ENCODE data around the gene PDE4B.

PDE4B gene

DNA sequence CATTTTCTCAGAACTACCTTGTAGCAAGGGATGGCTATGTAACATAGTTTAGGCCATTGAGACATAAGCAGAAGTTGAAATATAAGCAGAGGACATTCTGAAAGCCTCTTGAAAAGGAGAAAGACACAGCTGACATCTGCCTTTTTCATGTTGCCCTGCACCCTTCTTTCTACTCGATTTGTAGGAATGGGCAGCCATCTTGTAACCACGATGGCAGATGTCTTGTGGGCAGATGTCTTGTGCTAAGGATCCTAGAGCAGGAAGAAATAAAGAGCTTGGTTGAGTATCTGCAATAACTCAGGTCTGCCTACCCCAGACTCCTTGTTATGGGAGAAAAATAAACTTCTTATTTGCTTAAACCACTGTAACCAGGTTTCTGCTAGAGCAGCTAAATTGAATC is 351.0 kb downstream of the PDE4B start:
- no peak for DNase-seq

DNA sequence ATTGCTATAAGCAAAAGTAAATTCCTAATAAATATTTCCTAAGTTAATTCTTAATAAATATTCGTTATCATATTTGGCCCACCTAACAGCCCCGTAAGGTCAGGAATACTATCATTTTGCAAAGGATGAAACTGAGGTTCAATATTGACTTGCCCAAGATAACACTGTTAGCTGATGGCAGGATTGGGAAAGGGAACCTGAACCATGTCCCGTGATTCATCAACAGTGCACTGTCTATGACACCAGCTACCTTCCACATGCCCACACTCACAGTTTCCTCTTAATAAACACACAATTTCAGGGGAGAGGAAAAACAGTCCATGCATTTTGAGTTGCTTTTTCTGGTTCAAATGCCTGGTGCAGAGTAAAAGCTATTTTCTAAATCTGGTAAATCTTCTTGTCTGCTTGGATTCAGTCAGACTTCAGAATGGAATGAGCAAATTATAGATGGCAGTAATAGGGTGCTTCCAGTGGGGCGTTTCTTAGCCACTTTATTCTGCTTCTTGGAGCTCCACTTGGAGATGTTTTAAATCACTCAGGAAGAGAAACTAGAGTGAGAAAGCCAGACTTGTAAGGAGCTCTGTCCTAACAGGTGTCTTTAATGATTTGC is 354.6 kb downstream of the PDE4B start:
- DNase-seq: no peak

DNA sequence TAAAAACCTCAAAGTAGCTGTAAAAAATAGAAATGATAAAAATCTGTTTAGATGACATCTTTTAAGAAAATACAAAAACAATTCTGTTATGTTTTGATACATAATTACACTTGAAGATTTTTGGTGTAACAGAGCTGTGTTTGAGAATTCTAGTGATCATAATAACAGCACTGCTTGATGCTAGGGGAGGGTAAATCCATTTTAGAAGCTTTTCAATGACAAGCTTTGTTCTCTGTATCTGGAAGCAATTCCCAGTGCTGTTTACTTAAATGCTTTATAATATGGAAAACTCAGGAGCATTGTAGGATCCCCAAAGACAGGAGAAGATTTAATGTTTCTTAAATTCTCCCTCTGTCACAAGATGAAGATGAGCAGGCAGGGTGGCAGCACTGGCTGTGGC is 359.3 kb downstream of the PDE4B start:
- no peak for DNase-seq

DNA sequence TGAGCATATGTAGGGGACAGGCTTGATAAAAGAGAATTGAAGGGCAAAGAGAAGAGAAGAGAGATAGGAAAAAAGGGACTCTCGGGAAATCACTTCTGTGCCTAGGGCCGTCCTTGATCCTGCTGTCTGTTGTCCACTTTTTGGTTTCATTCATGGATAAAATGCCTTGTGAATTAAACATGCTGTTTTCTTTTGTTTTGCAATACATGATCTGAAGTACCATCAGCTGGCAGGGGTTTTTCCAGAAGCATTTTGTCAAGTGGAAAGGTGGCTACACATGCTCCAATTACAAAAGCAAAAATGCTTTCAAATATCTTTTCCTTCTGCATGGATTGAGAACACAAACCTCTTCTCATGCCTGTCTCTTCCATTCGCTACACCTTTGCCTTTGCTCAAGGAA is 361.7 kb downstream of the PDE4B start:
- no peak for DNase-seq

DNA sequence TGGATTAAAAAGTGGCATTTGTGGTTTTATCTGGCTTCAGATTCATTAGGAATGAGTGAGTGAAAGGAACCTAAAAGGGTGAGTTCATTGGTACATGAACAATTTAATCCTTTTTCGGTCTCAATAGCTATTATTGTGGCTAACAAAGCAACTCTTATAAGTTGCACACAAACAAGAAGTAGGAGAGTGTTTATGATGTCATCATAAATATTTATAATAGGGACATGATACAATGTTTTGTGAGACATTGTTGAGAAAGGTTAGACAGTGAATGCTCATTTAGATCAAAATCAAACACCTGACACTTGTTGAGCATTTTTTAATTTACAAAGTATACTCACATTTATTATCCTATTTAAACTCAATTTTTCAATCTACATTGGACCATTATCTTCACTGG is 363.4 kb downstream of the PDE4B start:
- no peak for DNase-seq

DNA sequence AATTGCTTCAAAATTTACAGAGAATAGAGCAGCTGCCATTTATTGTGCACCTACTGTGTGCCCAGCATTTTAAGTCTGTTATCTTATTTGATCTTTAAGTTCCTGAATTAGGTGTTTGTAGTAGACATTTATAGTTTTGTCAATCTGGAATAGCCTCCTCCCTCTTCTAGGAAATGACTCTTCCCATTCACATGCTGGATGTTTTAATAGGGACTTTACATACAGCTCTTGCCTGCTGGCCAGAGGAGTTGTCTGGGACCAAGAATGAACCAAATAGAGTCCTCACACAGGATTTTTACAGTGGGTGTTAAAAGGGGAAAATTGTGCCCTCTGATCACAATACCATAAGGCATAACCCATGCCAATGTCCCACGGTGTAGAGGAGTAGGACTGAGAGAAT is 367.1 kb downstream of the PDE4B start:
- DNase-seq: no peak

DNA sequence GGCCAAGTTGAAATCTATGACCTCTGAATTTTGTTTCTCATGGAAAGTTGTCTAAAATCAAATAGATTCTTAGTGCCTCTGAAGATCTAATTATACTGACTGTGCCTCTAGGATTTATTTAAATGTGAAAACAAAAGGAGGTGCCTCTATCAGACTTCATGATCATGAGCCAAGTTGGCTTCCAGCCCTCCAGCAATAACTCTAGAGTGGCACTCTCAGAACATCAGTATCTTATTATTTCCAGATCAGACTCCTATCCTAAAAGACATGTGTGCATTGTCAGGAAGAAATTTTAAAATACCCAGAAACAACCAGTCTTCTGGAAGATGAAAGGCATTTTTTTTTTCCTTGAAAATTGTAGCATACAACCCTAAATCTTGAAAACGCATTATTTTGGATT is 368.0 kb downstream of the PDE4B start:
- DNase-seq: no peak

DNA sequence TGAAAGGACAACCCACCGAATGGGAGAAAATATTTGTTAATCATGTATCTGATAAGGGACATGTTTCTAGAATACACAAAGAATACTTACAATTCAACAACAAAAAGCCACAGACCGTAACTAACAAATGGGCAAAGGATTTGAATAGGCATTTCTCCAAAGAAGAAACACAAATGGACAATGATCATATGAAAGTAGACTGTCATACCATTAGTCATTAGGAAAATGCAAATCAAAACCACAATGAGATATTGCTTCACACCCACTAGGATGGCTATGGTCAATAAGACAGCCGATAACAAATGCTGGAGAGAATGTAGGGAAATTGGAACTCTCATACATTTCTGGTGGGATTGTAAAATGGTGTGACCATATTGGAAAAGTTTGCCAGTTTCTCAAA is 374.1 kb downstream of the PDE4B start:
- DNase-seq: no peak

DNA sequence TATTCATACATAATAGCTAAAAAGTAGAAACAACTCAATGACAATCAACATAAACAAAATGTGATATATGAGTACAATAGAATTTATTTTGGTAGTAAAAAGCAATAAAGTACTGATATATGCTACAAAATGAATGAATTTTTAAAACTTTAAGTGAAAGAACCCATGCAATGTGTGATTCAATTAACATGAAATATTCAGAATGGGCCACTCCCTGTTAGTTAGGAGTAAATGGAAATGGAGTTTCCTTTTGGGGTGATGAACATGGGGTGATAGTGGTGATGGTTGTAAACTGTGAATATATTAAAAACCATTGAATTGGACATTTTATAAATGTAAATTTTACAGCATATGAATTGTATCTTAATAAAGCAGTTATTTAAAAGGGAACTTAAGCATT is 374.6 kb downstream of the PDE4B start:
- no peak for DNase-seq

DNA sequence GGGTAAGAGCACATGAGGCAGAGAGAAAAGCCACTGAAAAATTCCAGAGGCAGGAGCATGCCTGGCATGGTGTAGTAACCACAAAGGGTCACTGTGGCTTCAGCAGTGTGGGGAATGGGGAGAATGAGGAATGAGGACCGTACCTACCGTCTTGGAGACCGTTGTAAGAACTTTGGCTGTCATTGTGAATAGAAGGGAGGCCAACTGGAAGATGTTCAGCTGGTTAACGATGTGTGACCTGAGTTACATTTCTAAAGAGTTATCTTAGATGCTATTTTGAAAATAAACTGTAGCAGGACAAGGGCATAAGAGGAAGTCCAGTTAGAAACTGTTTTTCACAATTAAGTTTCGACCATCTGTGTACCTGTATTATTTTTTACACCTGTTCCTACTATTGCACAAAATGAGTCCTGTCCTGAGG is 375.8 kb downstream of the PDE4B start:
- no peak for DNase-seq

DNA sequence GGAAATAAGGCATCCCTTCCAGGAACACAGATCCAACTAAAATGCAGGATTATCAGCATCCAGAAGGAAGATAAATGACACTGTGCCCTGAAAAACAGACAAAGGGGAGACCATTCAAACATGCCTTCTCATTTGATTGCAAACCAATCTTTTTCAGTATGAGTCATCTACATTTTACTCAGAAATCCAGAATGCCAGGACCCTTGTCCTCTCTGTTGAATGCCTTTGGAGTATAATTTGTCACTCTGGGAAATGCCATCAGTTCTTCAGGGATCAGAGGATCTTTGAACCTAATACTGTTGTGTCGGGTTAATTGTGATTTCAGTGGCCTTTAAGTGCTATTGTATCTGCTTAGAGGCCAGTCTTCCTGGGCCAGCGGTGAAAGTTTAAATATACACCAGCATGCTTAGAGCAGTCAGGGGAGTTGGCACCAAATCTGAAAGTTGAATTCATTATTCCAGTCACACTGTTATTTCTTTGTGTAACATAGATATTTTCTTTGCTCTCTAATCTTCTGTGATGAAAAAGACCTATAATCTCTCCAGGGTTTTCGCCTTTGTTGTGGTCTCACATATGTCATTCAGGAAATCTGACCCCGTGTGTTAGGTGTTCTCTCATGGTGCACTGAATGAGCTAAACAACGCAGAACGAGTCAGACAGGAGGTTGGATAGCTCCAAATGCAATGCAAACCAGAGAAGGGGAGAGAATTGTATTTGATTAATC is 376.4 kb downstream of the PDE4B start:
- no peak for DNase-seq

DNA sequence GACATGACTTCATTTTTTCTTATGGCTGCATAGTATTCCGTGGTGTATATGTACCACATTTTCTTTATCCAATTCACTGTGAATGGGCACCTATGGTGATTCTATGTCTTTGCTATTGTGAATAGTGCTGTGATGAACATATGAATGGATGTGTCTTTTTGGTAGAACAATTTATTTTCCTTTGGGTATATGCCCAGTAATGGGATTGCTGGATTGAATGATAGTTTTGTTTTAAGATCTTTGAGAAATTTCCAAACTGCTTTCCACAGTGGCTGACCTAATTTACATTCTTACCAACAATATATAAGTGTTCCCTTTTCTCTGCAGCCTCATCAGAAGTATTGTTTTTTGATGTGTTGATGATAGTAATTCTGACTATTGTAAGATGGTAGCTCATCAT is 379.6 kb downstream of the PDE4B start:
- no peak for DNase-seq

DNA sequence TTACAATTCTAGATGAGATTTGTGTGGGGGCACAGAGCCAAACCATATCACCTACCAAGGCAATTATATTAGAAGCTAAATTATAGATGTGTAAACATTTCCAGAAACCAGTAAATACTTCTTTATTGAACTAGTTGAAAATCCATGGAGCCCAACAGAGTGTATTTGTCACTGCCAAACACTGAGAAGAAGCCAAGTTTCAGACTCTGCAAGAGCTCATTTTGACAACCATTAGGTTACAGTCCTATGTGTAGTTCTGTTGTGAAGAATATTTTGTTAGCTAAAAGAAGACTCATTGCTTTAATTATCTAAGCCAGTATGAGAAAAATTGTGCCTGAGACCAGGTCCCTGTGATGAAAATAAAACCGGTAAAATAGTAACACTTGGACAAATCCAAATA is 382.4 kb downstream of the PDE4B start:
- DNase-seq: no peak

DNA sequence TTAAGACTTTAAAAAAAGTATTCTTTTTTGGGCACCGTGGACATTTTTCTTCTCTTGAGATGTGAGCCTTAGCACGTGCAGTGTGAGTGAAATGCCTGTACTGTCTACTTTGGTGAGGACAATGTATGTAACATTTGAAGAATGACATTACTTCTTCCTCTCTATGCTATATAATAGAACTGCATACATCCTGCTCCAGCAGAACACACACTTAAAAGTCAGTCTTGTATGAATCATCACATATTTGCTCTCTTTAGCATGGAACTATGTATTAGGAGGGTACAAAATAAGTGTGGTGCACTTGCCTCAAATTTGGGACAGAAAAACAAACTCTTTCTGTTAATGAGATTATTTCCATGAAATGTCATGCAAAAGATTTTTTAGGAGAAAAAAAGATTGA is 382.9 kb downstream of the PDE4B start:
- no peak for DNase-seq

DNA sequence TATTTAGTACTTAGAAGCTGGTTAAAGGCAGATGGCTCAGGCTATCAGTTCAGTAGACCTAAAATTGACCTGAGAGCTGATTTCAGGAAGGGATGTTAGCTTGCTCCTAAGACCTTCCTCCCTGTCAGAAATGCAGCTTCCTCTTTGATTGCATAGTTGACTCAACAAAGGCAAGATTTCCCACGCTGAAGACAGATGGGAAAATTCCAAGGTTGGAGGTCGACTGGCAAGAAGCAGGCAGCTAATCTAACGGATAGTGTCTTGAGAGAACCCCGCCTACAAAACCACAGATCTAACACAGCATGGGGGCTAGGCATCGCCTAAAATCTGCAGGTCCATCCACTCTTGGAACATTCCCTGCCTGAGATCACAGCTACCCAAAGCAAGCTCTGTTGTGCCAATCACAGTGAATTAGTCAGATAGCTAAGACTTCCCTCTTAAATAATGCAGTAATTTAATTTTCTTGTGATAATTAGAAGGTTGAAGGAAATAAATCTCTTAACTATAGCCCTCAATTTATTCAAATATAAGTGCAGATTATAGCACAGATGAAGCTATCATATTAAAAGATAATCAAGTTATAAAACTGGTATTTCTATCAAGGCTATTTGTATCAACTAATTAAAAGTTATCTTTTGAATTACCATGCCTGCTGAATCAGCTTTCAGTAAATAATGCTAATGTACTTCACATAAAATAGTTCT is 383.5 kb downstream of the PDE4B start:
- no peak for DNase-seq

DNA sequence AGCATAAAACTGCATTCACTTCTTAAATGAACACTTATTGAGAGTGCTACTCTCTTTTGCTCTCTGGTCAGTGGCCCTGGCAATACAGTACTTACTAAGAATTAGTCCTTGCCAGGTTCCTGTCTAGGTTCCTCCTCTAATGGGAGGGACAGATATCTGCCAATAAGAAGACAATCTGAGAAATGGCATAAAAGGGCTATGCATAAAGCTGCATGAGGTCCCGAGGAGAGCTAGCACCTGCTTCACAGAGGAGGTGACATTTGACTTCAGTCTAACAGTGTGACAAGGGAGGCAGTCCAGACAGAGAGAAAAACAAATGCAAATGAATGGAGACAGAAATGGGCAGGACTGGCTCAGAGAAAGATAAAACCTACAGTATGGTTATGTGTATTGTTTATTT is 384.1 kb downstream of the PDE4B start:
- DNase-seq: no peak

DNA sequence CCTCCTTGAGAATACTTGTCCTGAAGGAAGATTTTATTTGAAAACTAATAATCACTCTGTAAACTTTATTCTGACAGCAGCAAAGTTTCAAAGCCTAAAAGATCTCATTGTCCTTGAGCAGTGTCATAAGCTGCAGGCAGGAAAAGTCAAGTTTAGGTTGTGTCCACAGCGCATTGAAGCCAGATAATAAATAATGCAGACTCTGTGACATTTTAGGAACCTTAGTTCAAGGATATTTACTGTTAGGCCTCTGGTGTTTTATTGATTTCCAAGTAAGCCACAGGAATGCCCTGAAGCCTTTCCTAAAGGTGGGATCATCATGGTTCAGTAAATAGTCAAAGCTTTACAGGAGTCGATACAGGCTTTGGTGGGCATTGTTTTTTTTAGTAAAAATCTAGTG is 384.8 kb downstream of the PDE4B start:
- DNase-seq: no peak

DNA sequence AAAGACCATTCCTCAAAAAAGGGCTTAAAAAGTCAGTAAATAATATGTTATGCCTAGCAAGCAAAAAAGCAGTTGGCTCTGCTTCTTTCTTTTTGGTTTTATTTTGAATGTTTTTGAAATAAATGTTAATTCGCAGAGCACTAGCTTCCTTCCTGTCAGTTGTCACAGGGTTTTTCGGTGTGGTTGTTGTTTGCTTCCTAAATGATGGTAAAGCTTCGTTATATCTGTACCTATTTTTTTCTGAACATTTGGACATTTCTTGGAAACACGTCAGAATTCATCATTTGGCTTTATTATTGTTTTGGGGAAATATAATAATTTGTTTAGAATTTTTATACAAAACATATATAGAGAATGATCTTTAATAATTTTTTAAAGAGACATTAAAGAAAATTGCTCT is 389.3 kb downstream of the PDE4B start:
- no peak for DNase-seq

DNA sequence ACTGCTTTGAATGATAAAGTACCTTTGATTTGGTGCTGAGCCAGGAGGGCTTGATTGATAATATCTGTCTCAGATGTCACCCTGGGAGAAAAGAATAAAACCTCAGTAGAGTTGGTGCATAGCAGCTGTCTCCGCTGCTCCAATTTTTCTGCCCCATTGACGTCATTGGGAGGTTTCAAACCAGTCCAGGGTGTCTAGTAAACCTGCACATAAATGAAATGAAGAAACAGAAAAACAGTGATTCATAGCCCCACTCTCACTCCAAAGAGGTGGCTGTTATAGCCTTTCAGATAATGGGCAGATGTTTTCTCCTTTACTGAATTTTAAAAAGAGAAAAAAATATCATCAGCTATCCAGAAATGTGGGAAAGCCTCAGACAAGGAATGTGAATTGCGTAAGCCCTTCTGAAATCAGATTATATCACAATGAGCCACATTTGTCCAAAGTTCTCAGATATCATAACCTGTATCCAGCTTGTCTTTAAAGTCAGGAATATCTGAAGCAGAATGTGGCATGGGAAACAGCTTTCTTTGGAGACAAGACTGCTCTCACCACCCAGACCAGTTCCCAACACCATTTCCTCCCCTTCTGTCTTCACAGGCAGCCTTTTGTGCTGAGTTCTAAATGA is 390.0 kb downstream of the PDE4B start:
- no peak for DNase-seq

DNA sequence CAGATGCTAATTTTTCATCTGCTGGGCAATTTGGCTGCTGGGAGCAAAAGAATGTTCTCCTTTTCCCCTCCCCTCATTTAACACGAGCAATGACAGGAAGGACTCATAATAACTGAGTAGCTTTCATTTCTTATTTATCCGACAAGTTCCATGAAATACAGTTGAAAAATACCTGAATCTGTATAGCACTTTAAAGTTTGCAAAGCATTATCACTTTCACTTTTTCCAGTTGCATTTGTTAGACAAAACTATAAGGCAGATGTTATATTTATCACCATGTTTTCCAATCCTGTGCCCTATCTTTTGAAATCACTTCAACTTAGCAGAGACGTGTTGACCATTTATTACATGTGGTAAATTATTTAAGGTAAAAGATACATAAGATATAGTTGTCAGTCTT is 390.7 kb downstream of the PDE4B start:
- DNase-seq: no peak

DNA sequence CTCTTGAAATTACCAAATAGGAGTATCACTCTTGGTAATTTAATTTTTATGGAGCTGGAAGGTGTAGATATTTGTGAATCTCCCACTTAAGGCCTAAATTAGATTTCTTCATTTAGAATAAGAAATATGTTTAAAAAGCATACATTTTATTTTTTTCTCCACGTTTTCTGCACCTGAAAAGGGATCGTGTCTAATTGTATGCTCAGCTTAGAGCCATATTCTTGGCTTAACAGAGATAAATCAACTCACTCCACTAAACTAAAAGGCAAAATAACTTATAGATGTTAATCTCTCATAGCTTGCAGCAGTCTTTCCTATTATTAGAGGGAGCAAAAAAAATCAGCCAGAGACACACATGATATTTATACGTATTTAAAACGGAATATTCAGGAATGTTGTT is 404.4 kb downstream of the PDE4B start:
- DNase-seq: no peak

DNA sequence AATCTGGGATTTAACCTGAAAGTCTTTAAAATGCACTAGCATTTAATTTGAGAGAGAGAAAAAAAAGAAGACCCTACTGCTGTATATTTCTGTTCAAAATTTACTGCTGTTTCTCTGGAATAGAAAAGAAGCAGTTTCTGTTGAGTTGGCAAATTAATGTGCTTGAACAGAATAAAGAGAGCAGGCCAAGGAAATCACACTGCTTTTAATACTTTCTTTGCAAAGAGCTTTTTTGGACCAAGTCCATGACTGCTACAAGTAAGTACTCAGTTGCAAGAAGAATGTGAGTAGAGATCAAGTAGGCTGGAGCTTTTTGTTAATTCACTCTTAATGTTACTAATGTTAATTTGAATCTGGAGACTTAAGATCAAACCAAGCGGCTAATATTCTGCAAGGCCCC is 405.1 kb downstream of the PDE4B start:
- DNase-seq: no peak

DNA sequence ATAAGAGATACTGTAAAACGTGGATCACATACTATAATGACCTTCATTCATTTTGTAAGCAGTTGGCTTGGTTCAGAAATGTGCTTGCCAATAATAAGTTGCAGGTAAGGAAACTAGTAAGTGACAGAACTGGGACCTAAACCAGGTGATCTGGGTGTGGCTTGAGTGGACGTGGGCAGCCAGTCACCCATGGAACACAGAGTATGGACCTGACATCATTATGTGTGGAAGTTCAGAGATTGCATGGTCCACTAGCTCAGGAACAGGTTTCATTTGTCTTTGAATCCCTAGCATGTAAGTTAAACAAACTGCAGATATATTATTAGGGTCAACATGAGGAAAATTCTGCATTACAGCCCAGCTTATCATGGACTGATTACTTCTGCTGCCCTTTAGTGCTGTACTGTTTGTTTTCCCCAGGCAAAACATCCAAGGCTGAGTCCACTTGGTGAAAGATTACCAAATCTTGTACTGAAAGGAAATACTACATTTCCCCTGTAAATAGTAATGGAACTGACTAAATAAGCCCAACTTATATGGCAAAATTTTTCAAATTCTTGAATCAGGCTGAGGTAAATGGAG is 414.0 kb downstream of the PDE4B start:
- DNase-seq: no peak

DNA sequence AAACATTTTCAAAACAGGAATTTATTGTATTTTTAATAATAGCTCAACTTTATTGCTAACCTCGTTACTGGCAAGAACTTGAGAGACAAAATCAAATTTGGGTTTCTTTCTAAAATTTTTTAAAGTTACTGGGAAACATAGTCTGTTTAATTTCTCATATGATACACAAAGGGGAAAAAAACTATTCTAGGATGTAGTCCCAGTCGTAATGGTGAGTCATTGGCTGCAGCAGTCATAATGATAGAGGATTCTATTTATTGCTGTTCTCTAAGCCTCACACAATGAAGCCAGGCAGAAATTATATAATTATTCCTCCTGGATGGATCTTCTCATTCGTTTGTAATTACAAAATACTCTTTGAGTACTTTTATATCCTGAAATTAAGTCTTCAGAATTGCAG is 414.8 kb downstream of the PDE4B start:
- no peak for DNase-seq
